WERI-Rb-1 (cell line): ENCODE data around the gene AP1S2.

Experiments
- DNase-seq: peaks from one replicate; pipeline ENCODE4 v3.0.0-alpha.2; 2020
- H3K27ac ChIP-seq: fragments of 250-450 bp; sonication (Bioruptor Pico); 2 replicates; pipeline ENCODE4 v1.5.1; 2020; ENCODE audit warnings: mild to moderate bottlenecking, moderate library complexity
- H3K27me3 ChIP-seq: fragments of 250-450 bp; sonication (Bioruptor Pico); 2 replicates; pipeline ENCODE4 v1.5.1; 2021; ENCODE audit warnings: mild to moderate bottlenecking, low read depth, moderate library complexity; ENCODE audit not compliant: insufficient read depth, severe bottlenecking
- H3K36me3 ChIP-seq: fragments of 250-450 bp; sonication (Bioruptor Pico); 2 replicates; pipeline ENCODE4 v1.5.1; 2020; ENCODE audit warnings: mild to moderate bottlenecking, moderate library complexity
- H3K4me3 ChIP-seq: 2 replicates; pipeline ENCODE4 v1.5.1; 2011; ENCODE audit warnings: low read depth, mild to moderate bottlenecking, control low read depth, low read length
- H3K9me3 ChIP-seq: fragments of 250-450 bp; sonication (Bioruptor Pico); 2 replicates; pipeline ENCODE4 v1.5.1; 2021; ENCODE audit warnings: mild to moderate bottlenecking, moderate library complexity; ENCODE audit not compliant: severe bottlenecking
- CTCF ChIP-seq: IDR thresholded peaks from 2 replicates; pipeline ENCODE4 v1.5.1; 2011; ENCODE audit warnings: low read depth, mild to moderate bottlenecking, control low read depth, inconsistent platforms, low read length

AP1S2 gene

GRCh38 chrX:15860921-15861320 lies 6.3 kb upstream of the AP1S2 start:
- Histone ChIP-seq H3K4me3 (no peak overlapping the region), H3K27me3 (peaks cover 12% of the 10 kb centered on the region), H3K27ac (no peak overlapping the region), H3K36me3 (no peaks in the 10 kb centered on the region), H3K9me3 (no peaks in the 10 kb centered on the region)
- no peak for DNase-seq
- no peak for TF ChIP-seq CTCF

GRCh38 chrX:15858051-15858450 lies 3.4 kb upstream of the AP1S2 start:
- no peaks in the 10 kb centered on the region for H3K9me3 ChIP-seq
- no peak overlapping the region for H3K27ac ChIP-seq
- DNase-seq = no peak
- H3K4me3 ChIP-seq = no peak overlapping the region
- no peak for TF ChIP-seq CTCF
- H3K36me3 ChIP-seq = no peaks in the 10 kb centered on the region; the same call in 1 of the 2 replicates
- H3K27me3 ChIP-seq = peaks cover 4% of the 10 kb centered on the region

GRCh38 chrX:15856636-15857035 lies 2.0 kb upstream of the AP1S2 start:
- Histone ChIP-seq H3K36me3 (peaks cover 8% of the 10 kb centered on the region), H3K4me3 (no peak overlapping the region), H3K27me3 (no peaks in the 10 kb centered on the region), H3K9me3 (no peaks in the 10 kb centered on the region), H3K27ac (no peak overlapping the region)
- no peak for DNase-seq
- no peak for TF ChIP-seq CTCF

- Histone ChIP-seq H3K9me3 (no peaks in the 10 kb centered on the region), H3K27ac (no peak overlapping the region), H3K4me3 (peak overlapping the region; percentile 79), H3K27me3 (no peaks in the 10 kb centered on the region), H3K36me3 (peaks cover 9% of the 10 kb centered on the region)
- no peak for DNase-seq
- no peak for TF ChIP-seq CTCF
Observed at GRCh38 chrX:15856222-15856587, 1.6 kb upstream of the AP1S2 start.

- H3K9me3 ChIP-seq = no peaks in the 10 kb centered on the region
- no peak for TF ChIP-seq CTCF
- H3K27me3 ChIP-seq = no peaks in the 10 kb centered on the region
- peaks cover 9% of the 10 kb centered on the region for H3K36me3 ChIP-seq
- no peak for DNase-seq
- peak overlapping the region; percentile 77 for H3K27ac ChIP-seq
- H3K4me3 ChIP-seq = peak overlapping the region; percentile 79
Observed at GRCh38 chrX:15855568-15856221, 1.1 kb upstream of the AP1S2 start.

GRCh38 chrX:15854080-15854655 lies 445 bp downstream of the AP1S2 start:
- peak overlapping the region; percentile 70 for H3K4me3 ChIP-seq
- H3K9me3 ChIP-seq = no peaks in the 10 kb centered on the region
- H3K27ac ChIP-seq = peak overlapping the region; percentile 87
- DNase-seq = peak; percentile 75
- H3K27me3 ChIP-seq = no peaks in the 10 kb centered on the region
- peak; percentile 54 for TF ChIP-seq CTCF
- peaks cover 12% of the 10 kb centered on the region for H3K36me3 ChIP-seq
